HepG2 (cell line): ENCODE results near the gene GPAT3. TPM values are rescaled to one million over a fixed set of nuclear protein-coding genes. Genes with fewer than 3 reads are reported as not detected.

Experiments used
- ATAC-seq: fragments of 200-7000 bp; cut with Tn5 transposase; 3 replicates; pipeline ENCODE4 v1.9.1; 2020; ENCODE audit warnings: mild to moderate bottlenecking, moderate library complexity
- BruUV-seq: library from RNA; stranded (reverse); fragments of 400-500 nt; replicated peaks from 2 replicates; lab custom pipeline; 2021; lab: Mats Ljungman, UMichigan
- CTCF ChIA-PET: fragments of 300-600 bp; formaldehyde crosslinking; extraction: SDS; loops from one replicate; lab custom pipeline; 2021; ENCODE audit warnings: low total read pairs, inconsistent platforms, low intra/inter-chr PET ratio; lab: Yijun Ruan, JAX
- POLR2A ChIA-PET: fragments of 350-600 bp; sonication (Branson Sonifier 250); formaldehyde crosslinking; loops from one replicate; lab custom pipeline; 2020; ENCODE audit warnings: antibody characterized with exemption, inconsistent platforms; lab: Yijun Ruan, JAX
- DNase-seq: peaks from one replicate; pipeline ENCODE4 v3.0.0-alpha.2; 2015; ENCODE audit warnings: low spot score
- FAIRE-seq: peaks from 3 replicates; lab custom pipeline; 2011; peaks lifted over from hg19 to GRCh38; lab: Jason Lieb, UNC
- H2AFZ ChIP-seq: one replicate; pipeline ENCODE4 v1.6.1; 2011; ENCODE audit warnings: low read length, inconsistent platforms
- H3K27ac ChIP-seq: fragments of 300-600 bp; 3 replicates; pipeline ENCODE4 v1.8.0; 2011; ENCODE audit warnings: mixed run types, mild to moderate bottlenecking, mixed read lengths, low read length, inconsistent platforms; ENCODE audit not compliant: insufficient read depth; ENCODE audit errors: extremely low read length
- H3K27me3 ChIP-seq, 2 experiments: fragments of 200-600 bp in 1 of 2; 2 replicates in 1 of 2; 3 replicates in 1 of 2; pipeline versions ENCODE4 v1.6.0 to v1.8.0; 2011; ENCODE audit warnings: low read length in 2 of 2, mild to moderate bottlenecking in 2 of 2, moderate library complexity in 2 of 2, inconsistent platforms in 1 of 2; ENCODE audit not compliant: insufficient read depth in 2 of 2, control insufficient read depth in 1 of 2
- H3K36me3 ChIP-seq, 2 experiments: fragments of 200-600 bp in 1 of 2; replicated peaks in 1 of 2; 2 replicates in 1 of 2; 3 replicates in 1 of 2; pipeline versions ENCODE4 v1.5.1 to v1.8.0; 2011; ENCODE audit warnings: low read length in 2 of 2, inconsistent platforms in 1 of 2; ENCODE audit not compliant: insufficient read depth in 2 of 2, control insufficient read depth in 1 of 2
- H3K4me1 ChIP-seq: 2 replicates; pipeline ENCODE4 v1.5.1; 2012; ENCODE audit warnings: low read length, inconsistent platforms; ENCODE audit not compliant: insufficient read depth
- H3K4me2 ChIP-seq: 2 replicates; pipeline ENCODE4 v1.6.0; 2011; ENCODE audit warnings: low read depth, low read length, inconsistent platforms
- H3K4me3 ChIP-seq, 3 experiments: fragments of 200-600 bp in 1 of 3; sonication (generic), shearing (Covaris generic) in 1 of 3; replicated peaks in 1 of 3; 2 replicates each; pipeline ENCODE4 v1.5.1; 2011 to 2016; ENCODE audit warnings: low read length in 3 of 3, inconsistent platforms in 2 of 3, low read depth in 2 of 3, mild to moderate bottlenecking in 2 of 3, control low read depth in 1 of 3, mixed read lengths in 1 of 3; ENCODE audit not compliant: insufficient read depth in 1 of 3
- H3K79me2 ChIP-seq: one replicate; pipeline ENCODE4 v1.6.1; 2011; ENCODE audit warnings: low read length, inconsistent platforms; ENCODE audit not compliant: insufficient read depth
- H3K9ac ChIP-seq: 2 replicates; pipeline ENCODE4 v1.6.0; 2011; ENCODE audit warnings: mild to moderate bottlenecking, low read depth, low read length, inconsistent platforms; ENCODE audit not compliant: insufficient read depth
- H3K9me3 ChIP-seq: 2 replicates; pipeline ENCODE4 v1.5.1; 2012; ENCODE audit warnings: mild to moderate bottlenecking, low read length
- H4K20me1 ChIP-seq: 2 replicates; pipeline ENCODE4 v1.6.0; 2011; ENCODE audit warnings: inconsistent platforms, mild to moderate bottlenecking, low read length, moderate library complexity; ENCODE audit not compliant: insufficient read depth
- CCAR2 ChIP-seq: fragments of 200-400 bp; formaldehyde crosslinking; optimal IDR thresholded peaks from 2 replicates; pipeline ENCODE3; 2018; ENCODE audit warnings: low read depth, mild to moderate bottlenecking, low read length, moderate library complexity
- NFE2L1 ChIP-seq: sonication (generic); formaldehyde crosslinking; IDR thresholded peaks from 2 replicates; pipeline ENCODE4 v1.4.0; 2020; ENCODE audit warnings: missing genetic modification reagents, mild to moderate bottlenecking, borderline replicate concordance
- RAD51 ChIP-seq: fragments of 450-650 bp; IDR thresholded peaks from 2 replicates; pipeline ENCODE4 v1.6.1; 2016; ENCODE audit warnings: borderline replicate concordance
- REST ChIP-seq, 2 experiments: IDR thresholded peaks; 2 replicates each; pipeline ENCODE4 v1.6.1; 2011 to 2012; ENCODE audit warnings: low read length in 2 of 2, borderline replicate concordance in 1 of 2, low read depth in 1 of 2, mild to moderate bottlenecking in 1 of 2, moderate library complexity in 1 of 2
- SRSF1 ChIP-seq: fragments of 200-400 bp; formaldehyde crosslinking; optimal IDR thresholded peaks from 2 replicates; pipeline ENCODE3; 2017; ENCODE audit warnings: mild to moderate bottlenecking, low read depth, low read length, moderate library complexity
- TAF1 ChIP-seq: sonication (generic); formaldehyde crosslinking; IDR thresholded peaks from 2 replicates; pipeline ENCODE4 v1.4.0; 2020; ENCODE audit warnings: missing genetic modification reagents
- ZNF276 ChIP-seq: sonication (generic); formaldehyde crosslinking; IDR thresholded peaks from 2 replicates; pipeline ENCODE4 v1.4.0; 2020; ENCODE audit warnings: mild to moderate bottlenecking, low read depth, missing genetic modification reagents
- ZNF709 ChIP-seq: sonication (generic); formaldehyde crosslinking; IDR thresholded peaks from 2 replicates; pipeline ENCODE4 v1.5.0; 2020; ENCODE audit warnings: mild to moderate bottlenecking, missing genetic modification reagents
- ZNF792 ChIP-seq: IDR thresholded peaks from 2 replicates; pipeline ENCODE4 v1.6.1; 2016
- WGBS: methylation state at CpG from one replicate; pipeline ENCODE4 v1.1.6; 2017; ENCODE audit warnings: low lambda C conversion rate; 5-methylcytosine and 5-hydroxymethylcytosine counted together
- in situ Hi-C: cut with HindIII; loops from 2 replicates; pipeline ENCODE4 v1.10.0; 2017; ENCODE audit warnings: low pct_unique_long_range_greater_than_20kb; ENCODE audit not compliant: extremely low pct_ligation_motif_present
- intact Hi-C: fragments of 100-400 bp; cut with micrococcal nuclease; formaldehyde crosslinking; loops from one replicate; pipeline ENCODE4 v1.10.0; 2022; ENCODE audit not compliant: unreplicated experiment
- polyA plus RNA-seq, 8 experiments: library from polyadenylated mRNA; depleted of rRNA in 3 of 8; stranded (reverse) in 7 of 8; unstranded in 1 of 8; fragments of >200 nt; fragmentation: Illumina TruSeq in 4 of 8; extraction: Trizol in 4 of 8; gene quantifications; 2 replicates each; pipeline versions ENCODE4 v1.2.1 to v1.2.3, GENCODE V29; 2011 to 2016; ENCODE audit warnings: low read depth in 4 of 8, missing spikeins in 1 of 8, mixed read lengths in 1 of 8; ENCODE audit not compliant: insufficient read depth in 1 of 8
- total RNA-seq, 5 experiments: library from RNA; depleted of rRNA; stranded (reverse); fragments of >200 nt; fragmentation: Illumina TruSeq; extraction: Trizol; gene quantifications; 2 replicates each; pipeline ENCODE4 v1.2.3, GENCODE V29; 2016; ENCODE audit warnings: low read depth in 1 of 5

Gene GPAT3
- total and polyA plus RNA-seq, 2 of the 13 experiments (the other 11 are each of a cell fraction or from before 2014, with no cell fraction given), result 2.4 to 2.6 TPM

- WGBS, result 80% methylated on average over 10 of the region's 10 CpGs
- FAIRE-seq (no peak), ATAC-seq (no peak)
- Histone ChIP-seq H4K20me1 (no peaks in the 10 kb centered on the region), H3K27me3 (peaks cover 0 to 5% of the 10 kb centered on the region in 2 experiments; a peak in 2 of 5 replicates), H3K4me3 (no peak overlapping the region)
- CTCF ChIA-PET, result no interaction called here
- no peak for TF ChIP-seq NFE2L1 (CRISPR knock-in tag)
- no peak for TF ChIP-seq ZNF792 (CRISPR knock-in tag)
- no peak for TF ChIP-seq TAF1
- TF ChIP-seq ZNF709 (CRISPR knock-in tag), result no peak
- no peak for TF ChIP-seq ZNF276 (CRISPR knock-in tag)
- TF ChIP-seq REST (IDR thresholded peaks at IDR 0.05; ENCODE audit: borderline replicate concordance in 1 of 2, low read depth in 1 of 2, low read length in 2 of 2), result no peak
- TF ChIP-seq RAD51, result no peak
- TF ChIP-seq SRSF1, result no peak
- no peak for TF ChIP-seq CCAR2
- TF ChIP-seq, all 625 proteins: peak for 0
- in situ Hi-C loops, result no loop called here
- intact Hi-C loops, result no loop called here
- no peaks in the 10 kb centered on the region for H3K36me3 ChIP-seq
- no peak overlapping the region for H3K9ac ChIP-seq
- DNase-seq, result no peak
- POLR2A ChIA-PET, result no interaction called here
- no peaks in the 10 kb centered on the region for H3K79me2 ChIP-seq
- H3K9me3 ChIP-seq, result no peaks in the 10 kb centered on the region
- no peaks in the 10 kb centered on the region for H3K4me1 ChIP-seq
- H2AFZ ChIP-seq, result no peak overlapping the region
- BruUV-seq, result no TSS peak
- no peak overlapping the region for H3K4me2 ChIP-seq
- no peak overlapping the region for H3K27ac ChIP-seq
Observed at GRCh38 chr4:83504996-83505395, 30.9 kb upstream of the GPAT3 start.
